Glutamatergic neuron (in vitro differentiated cells): ENCODE measurements around the gene PKDREJ. TPM values are rescaled to one million over a fixed set of nuclear protein-coding genes. Genes with fewer than 3 reads are reported as not detected.

Experiments used
- DNase-seq: peaks from one replicate; pipeline ENCODE4 v3.0.0; 2022
- H3K27ac Mint-ChIP-seq: one replicate; pipeline ENCODE4 v1.8.0; 2020; ENCODE audit warnings: mild to moderate bottlenecking, mixed read lengths, inconsistent platforms; ENCODE audit not compliant: unreplicated experiment
- H3K27me3 Mint-ChIP-seq: one replicate; pipeline ENCODE4 v1.8.0; 2020; ENCODE audit warnings: mild to moderate bottlenecking, moderate library complexity, mixed read lengths, inconsistent platforms; ENCODE audit not compliant: unreplicated experiment
- H3K36me3 Mint-ChIP-seq: one replicate; pipeline ENCODE4 v1.8.0; 2020; ENCODE audit warnings: mild to moderate bottlenecking, mixed read lengths, inconsistent platforms; ENCODE audit not compliant: unreplicated experiment
- H3K4me1 Mint-ChIP-seq: one replicate; pipeline ENCODE4 v1.8.0; 2020; ENCODE audit warnings: mild to moderate bottlenecking, low read depth, mixed read lengths, inconsistent platforms; ENCODE audit not compliant: unreplicated experiment
- H3K4me3 Mint-ChIP-seq: one replicate; pipeline ENCODE4 v1.8.0; 2020; ENCODE audit warnings: mild to moderate bottlenecking, mixed read lengths, inconsistent platforms; ENCODE audit not compliant: unreplicated experiment
- H3K9me3 Mint-ChIP-seq: one replicate; pipeline ENCODE4 v1.8.0; 2020; ENCODE audit warnings: mild to moderate bottlenecking, moderate library complexity, mixed read lengths, inconsistent platforms; ENCODE audit not compliant: unreplicated experiment
- total RNA-seq: library from RNA; stranded (reverse); fragmentation: NEBNext Ultra II Directional; extraction: Animal tissue kit (Norgen Biotek cat#: 25700); gene quantifications from one replicate; pipeline ENCODE4 v1.2.1, GENCODE V29; 2021; ENCODE audit not compliant: unreplicated experiment
- TF ChIP-seq, protein P1 (sequence below): fragments of 200-600 bp; sonication (generic); IDR thresholded peaks from one replicate; pipeline ENCODE4 v1.5.0; 2021; ENCODE audit not compliant: partially characterized antibody, unreplicated experiment

Gene PKDREJ
- total RNA-seq, 1 donor from 2014 or later, result not detected

GRCh38 chr22:46289244-46289891 lies 26.2 kb upstream of the PKDREJ start:
- H3K36me3 Mint-ChIP-seq, result peaks cover under 1% of the 10 kb centered on the region
- DNase-seq, result no peak
- peaks cover 10% of the 10 kb centered on the region for H3K4me1 Mint-ChIP-seq
- peaks cover 10% of the 10 kb centered on the region for H3K9me3 Mint-ChIP-seq
- TF ChIP-seq, protein P1, sequence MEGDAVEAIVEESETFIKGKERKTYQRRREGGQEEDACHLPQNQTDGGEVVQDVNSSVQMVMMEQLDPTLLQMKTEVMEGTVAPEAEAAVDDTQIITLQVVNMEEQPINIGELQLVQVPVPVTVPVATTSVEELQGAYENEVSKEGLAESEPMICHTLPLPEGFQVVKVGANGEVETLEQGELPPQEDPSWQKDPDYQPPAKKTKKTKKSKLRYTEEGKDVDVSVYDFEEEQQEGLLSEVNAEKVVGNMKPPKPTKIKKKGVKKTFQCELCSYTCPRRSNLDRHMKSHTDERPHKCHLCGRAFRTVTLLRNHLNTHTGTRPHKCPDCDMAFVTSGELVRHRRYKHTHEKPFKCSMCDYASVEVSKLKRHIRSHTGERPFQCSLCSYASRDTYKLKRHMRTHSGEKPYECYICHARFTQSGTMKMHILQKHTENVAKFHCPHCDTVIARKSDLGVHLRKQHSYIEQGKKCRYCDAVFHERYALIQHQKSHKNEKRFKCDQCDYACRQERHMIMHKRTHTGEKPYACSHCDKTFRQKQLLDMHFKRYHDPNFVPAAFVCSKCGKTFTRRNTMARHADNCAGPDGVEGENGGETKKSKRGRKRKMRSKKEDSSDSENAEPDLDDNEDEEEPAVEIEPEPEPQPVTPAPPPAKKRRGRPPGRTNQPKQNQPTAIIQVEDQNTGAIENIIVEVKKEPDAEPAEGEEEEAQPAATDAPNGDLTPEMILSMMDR, result no peak
- H3K27ac Mint-ChIP-seq, result no peak overlapping the region
- no peaks in the 10 kb centered on the region for H3K27me3 Mint-ChIP-seq
- H3K4me3 Mint-ChIP-seq, result no peak overlapping the region

DNA sequence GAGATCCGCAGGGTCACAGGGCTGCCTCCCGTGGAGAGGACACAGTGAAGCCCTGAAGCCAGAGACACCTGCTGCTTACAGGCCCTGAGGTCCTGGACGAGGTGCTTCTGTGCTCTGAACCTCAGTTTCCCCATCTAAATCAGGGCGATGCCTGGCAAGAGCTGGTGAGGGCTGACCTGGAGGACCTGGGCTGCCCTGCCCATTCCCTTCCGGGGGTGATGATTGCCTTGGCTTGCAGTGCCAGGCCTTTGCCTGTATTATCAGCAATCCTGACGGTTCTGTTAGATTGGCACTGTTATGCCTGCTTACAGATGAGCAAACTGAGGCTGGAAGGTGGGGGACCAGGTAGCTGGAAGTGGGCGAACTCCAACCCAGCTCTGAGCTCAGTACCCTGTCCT lies 25.7 kb upstream of the PKDREJ start:
- H3K9me3 Mint-ChIP-seq, result peaks cover 8% of the 10 kb centered on the region
- H3K27me3 Mint-ChIP-seq, result no peaks in the 10 kb centered on the region
- no peak overlapping the region for H3K4me3 Mint-ChIP-seq
- peaks cover 10% of the 10 kb centered on the region for H3K4me1 Mint-ChIP-seq
- DNase-seq, result no peak
- H3K36me3 Mint-ChIP-seq, result peaks cover 3% of the 10 kb centered on the region
- no peak overlapping the region for H3K27ac Mint-ChIP-seq
- TF ChIP-seq, protein P1, result no peak

GRCh38 chr22:46287873-46288751 lies 25.0 kb upstream of the PKDREJ start:
- Mint-ChIP-seq H3K4me1 (peaks cover 3% of the 10 kb centered on the region), H3K27me3 (no peaks in the 10 kb centered on the region), H3K9me3 (peaks cover 1% of the 10 kb centered on the region), H3K4me3 (no peak overlapping the region), H3K36me3 (peaks cover 3% of the 10 kb centered on the region), H3K27ac (no peak overlapping the region)
- TF ChIP-seq, protein P1, result no peak
- DNase-seq, result no peak

DNA sequence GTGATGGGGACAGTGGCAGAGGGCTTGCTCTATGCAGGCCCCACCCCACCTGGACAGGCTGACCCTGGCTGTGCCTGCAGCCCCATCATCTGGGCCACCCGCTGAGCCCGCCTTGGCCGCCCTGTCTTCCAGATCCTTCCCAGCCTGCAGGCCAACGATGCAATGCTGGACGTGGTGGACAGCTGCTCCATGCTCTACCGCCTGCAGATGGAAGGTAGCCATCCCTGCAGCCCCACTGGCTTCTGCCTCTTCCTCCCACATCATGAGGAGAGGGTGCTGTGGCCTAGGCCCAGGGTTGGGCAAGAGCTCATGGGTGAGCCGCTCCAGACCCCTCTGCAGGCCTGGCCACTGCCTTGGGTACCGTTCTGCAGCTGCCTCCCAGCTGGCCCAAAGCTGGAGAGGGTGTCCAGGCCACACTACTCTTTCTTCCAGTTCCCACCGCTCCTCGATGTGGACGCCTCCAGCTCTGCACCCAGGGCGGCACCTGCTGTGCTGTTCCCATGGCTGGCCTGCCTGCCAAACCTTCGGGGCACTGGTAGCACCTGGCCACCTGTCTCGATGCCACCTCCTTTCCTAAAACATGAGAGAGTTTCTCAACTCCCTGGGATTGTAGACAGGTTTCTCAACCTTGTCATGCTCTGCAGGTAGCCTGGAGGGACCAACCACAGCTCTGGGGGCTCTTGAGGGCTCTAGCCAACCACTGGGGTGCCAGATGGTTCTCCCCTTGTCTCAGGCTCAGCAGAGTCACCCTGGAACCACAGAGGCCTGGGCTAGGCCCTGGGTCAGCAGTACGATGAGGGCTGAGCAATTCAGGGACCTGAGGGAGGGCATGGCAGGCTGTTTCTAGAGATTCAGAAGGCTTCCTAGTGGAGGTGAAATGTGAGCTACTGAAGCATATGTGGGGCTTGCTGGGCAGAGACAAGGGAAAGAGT lies 24.1 kb upstream of the PKDREJ start:
- no peaks in the 10 kb centered on the region for H3K27me3 Mint-ChIP-seq
- no peak overlapping the region for H3K27ac Mint-ChIP-seq
- H3K4me1 Mint-ChIP-seq, result no peaks in the 10 kb centered on the region
- TF ChIP-seq, protein P1, result no peak
- peaks cover 1% of the 10 kb centered on the region for H3K9me3 Mint-ChIP-seq
- H3K36me3 Mint-ChIP-seq, result peaks cover 3% of the 10 kb centered on the region
- no peak for DNase-seq
- no peak overlapping the region for H3K4me3 Mint-ChIP-seq
